Measurements from ENCODE around the gene STON2.

Gene STON2

GRCh38 chr14:81312289-81312876 lies 87.7 kb downstream of the STON2 start:
- TF ChIP-seq ARNTL (CRISPR knock-in tag; IDR thresholded peaks at IDR 0.05; ENCODE audit: borderline replicate concordance, low read depth) (no peak), BACH2 (CRISPR knock-in tag; IDR thresholded peaks at IDR 0.05; ENCODE audit: borderline replicate concordance) (no peak), ZNF70 (CRISPR knock-in tag; IDR thresholded peaks at IDR 0.05) (no peak), TCF4 (CRISPR knock-in tag; IDR thresholded peaks at IDR 0.05; ENCODE audit: borderline replicate concordance) (no peak), ESRRG (CRISPR knock-in tag; IDR thresholded peaks at IDR 0.05) (no peak), CREB5 (CRISPR knock-in tag; IDR thresholded peaks at IDR 0.05; ENCODE audit: low read depth) (no peak), GLIS3 (CRISPR knock-in tag; IDR thresholded peaks at IDR 0.05) (no peak), POU6F1 (CRISPR knock-in tag; IDR thresholded peaks at IDR 0.05; ENCODE audit: borderline replicate concordance, low read depth) (no peak), RARB (CRISPR knock-in tag; IDR thresholded peaks at IDR 0.05) (no peak), ZNF8 (CRISPR knock-in tag; IDR thresholded peaks at IDR 0.05) (no peak), TSHZ2 (CRISPR knock-in tag; IDR thresholded peaks at IDR 0.05) (no peak), TOX (CRISPR knock-in tag; IDR thresholded peaks at IDR 0.05; ENCODE audit: borderline replicate concordance) (no peak), OSR1 (CRISPR knock-in tag; IDR thresholded peaks at IDR 0.05) (no peak), ZFP30 (CRISPR knock-in tag; IDR thresholded peaks at IDR 0.05) (no peak), PATZ1 (CRISPR knock-in tag; IDR thresholded peaks at IDR 0.05; ENCODE audit: borderline replicate concordance) (no peak), CSDC2 (CRISPR knock-in tag; IDR thresholded peaks at IDR 0.05) (no peak), ZC3H10 (CRISPR knock-in tag; IDR thresholded peaks at IDR 0.05) (no peak), CSRNP3 (CRISPR knock-in tag; IDR thresholded peaks at IDR 0.05) (no peak), ZFP3 (CRISPR knock-in tag; IDR thresholded peaks at IDR 0.05) (no peak)
- no peak for ATAC-seq

GRCh38 chr14:81311778-81312177 lies 88.3 kb downstream of the STON2 start:
- no peak for ATAC-seq
- TF ChIP-seq TOX (CRISPR knock-in tag; IDR thresholded peaks at IDR 0.05; ENCODE audit: borderline replicate concordance) (no peak), ISL1 (CRISPR knock-in tag; IDR thresholded peaks at IDR 0.05) (no peak), GLIS3 (CRISPR knock-in tag; IDR thresholded peaks at IDR 0.05) (no peak), TCF4 (CRISPR knock-in tag; IDR thresholded peaks at IDR 0.05; ENCODE audit: borderline replicate concordance) (no peak), BACH2 (CRISPR knock-in tag; IDR thresholded peaks at IDR 0.05; ENCODE audit: borderline replicate concordance) (no peak), ZNF565 (CRISPR knock-in tag; conservative IDR thresholded peaks at IDR 0.05; ENCODE audit: low read depth) (no peak), ARNTL (CRISPR knock-in tag; IDR thresholded peaks at IDR 0.05; ENCODE audit: borderline replicate concordance, low read depth) (no peak), RARB (CRISPR knock-in tag; IDR thresholded peaks at IDR 0.05) (no peak), ZNF70 (CRISPR knock-in tag; IDR thresholded peaks at IDR 0.05) (no peak), OSR1 (CRISPR knock-in tag; IDR thresholded peaks at IDR 0.05) (no peak), PPARA (CRISPR knock-in tag; IDR thresholded peaks at IDR 0.05; ENCODE audit: borderline replicate concordance) (no peak), POU6F1 (CRISPR knock-in tag; IDR thresholded peaks at IDR 0.05; ENCODE audit: borderline replicate concordance, low read depth) (no peak), CSDC2 (CRISPR knock-in tag; IDR thresholded peaks at IDR 0.05) (no peak), CREB5 (CRISPR knock-in tag; IDR thresholded peaks at IDR 0.05; ENCODE audit: low read depth) (no peak), ZFP30 (CRISPR knock-in tag; IDR thresholded peaks at IDR 0.05) (no peak), PATZ1 (CRISPR knock-in tag; IDR thresholded peaks at IDR 0.05; ENCODE audit: borderline replicate concordance) (no peak), ESRRG (CRISPR knock-in tag; IDR thresholded peaks at IDR 0.05) (no peak), ZFP3 (CRISPR knock-in tag; IDR thresholded peaks at IDR 0.05) (no peak), ZNF8 (CRISPR knock-in tag; IDR thresholded peaks at IDR 0.05) (no peak)

All from SK-N-SH treated with all-trans-retinoic acid at 6 μM for 48 hours (cell line).